GM12878 (cell line): Measurements from ENCODE around the gene CCL4L2. TPM values are rescaled to one million over a fixed set of nuclear protein-coding genes. Genes with fewer than 3 reads are reported as not detected.
"Not testable (repeated sequence)": the region's sequence is repeated elsewhere in the genome, so short reads cannot be mapped to it uniquely, and the experiment has no call there.

Experiments used
- ATAC-seq: fragments of 200-7000 bp; cut with Tn5 transposase; 3 replicates; pipeline ENCODE4 v1.9.1; 2020; ENCODE audit warnings: mild to moderate bottlenecking, moderate library complexity
- BruUV-seq: library from RNA; stranded (reverse); fragments of 400-500 nt; replicated peaks from 2 replicates; lab custom pipeline; 2021; lab: Mats Ljungman, UMichigan
- CTCF ChIA-PET: fragments of 300-600 bp; sonication (Branson Sonifier 250); formaldehyde crosslinking; extraction: SDS; loops from one replicate; lab custom pipeline; 2021; ENCODE audit warnings: inconsistent platforms; lab: Yijun Ruan, JAX
- POLR2A ChIA-PET: fragments of 350-600 bp; formaldehyde crosslinking; extraction: SDS; loops from one replicate; lab custom pipeline; 2021; ENCODE audit warnings: inconsistent platforms; lab: Charles Lee
- RAD21 ChIA-PET: fragments of 300-600 bp; sonication (Branson Sonifier 250); formaldehyde crosslinking; loops from one replicate; lab custom pipeline; 2023; ENCODE audit warnings: antibody characterized with exemption; ENCODE audit not compliant: unreplicated experiment; lab: Charles Lee
- SMC1A ChIA-PET: fragments of 300-600 bp; sonication (Branson Sonifier 250); formaldehyde crosslinking; loops from one replicate; lab custom pipeline; 2023; ENCODE audit not compliant: unreplicated experiment, uncharacterized antibody; lab: Charles Lee
- DNase-seq: peaks from one replicate; pipeline ENCODE4 v3.0.0-alpha.2; 2011; ENCODE audit warnings: low read depth, low spot score
- FAIRE-seq: peaks from 3 replicates; lab custom pipeline; 2011; peaks lifted over from hg19 to GRCh38; lab: Jason Lieb, UNC
- H2AFZ ChIP-seq: 2 replicates; pipeline ENCODE4 v1.6.0; 2011; ENCODE audit warnings: low read depth, low read length, control low read depth; ENCODE audit not compliant: control insufficient read depth
- H3K27ac ChIP-seq: 2 replicates; pipeline ENCODE4 v1.5.1; 2011; ENCODE audit warnings: control low read depth; ENCODE audit not compliant: control insufficient read depth, insufficient read depth
- H3K27me3 ChIP-seq, 2 experiments: replicated peaks in 1 of 2; 2 replicates each; pipeline versions ENCODE4 v1.6.0 to v1.6.1; 2011; ENCODE audit warnings: low read length in 1 of 2; ENCODE audit not compliant: control insufficient read depth in 2 of 2, insufficient read depth in 2 of 2
- H3K36me3 ChIP-seq, 2 experiments: 2 replicates each; pipeline ENCODE4 v1.5.1; 2011; ENCODE audit warnings: low read length in 1 of 2; ENCODE audit not compliant: control insufficient read depth in 2 of 2, insufficient read depth in 2 of 2
- H3K4me1 ChIP-seq: 2 replicates; pipeline ENCODE4 v1.6.1; 2011; ENCODE audit warnings: mild to moderate bottlenecking, low read length, moderate library complexity, mixed read lengths; ENCODE audit not compliant: control insufficient read depth, insufficient read depth
- H3K4me2 ChIP-seq: 2 replicates; pipeline ENCODE4 v1.6.0; 2011; ENCODE audit warnings: control low read depth; ENCODE audit not compliant: control insufficient read depth, insufficient read depth
- H3K4me3 ChIP-seq: fragments of 200-600 bp; sonication (generic); 2 replicates; pipeline ENCODE4 v1.5.1; 2016
- H3K79me2 ChIP-seq: 2 replicates; pipeline ENCODE4 v1.6.0; 2011; ENCODE audit warnings: low read length; ENCODE audit not compliant: control insufficient read depth, insufficient read depth
- H3K9ac ChIP-seq: 2 replicates; pipeline ENCODE4 v1.8.0; 2011; ENCODE audit warnings: low read length, control low read depth, mixed read lengths; ENCODE audit not compliant: control insufficient read depth, insufficient read depth
- H3K9me3 ChIP-seq: replicated peaks from 3 replicates; pipeline ENCODE4 v1.5.1; 2011; ENCODE audit warnings: mild to moderate bottlenecking, low read length; ENCODE audit not compliant: control insufficient read depth, insufficient read depth
- H4K20me1 ChIP-seq: 2 replicates; pipeline ENCODE4 v1.6.0; 2011; ENCODE audit not compliant: control insufficient read depth, insufficient read depth
- WGBS: methylation state at CpG from one replicate; pipeline ENCODE4 v1.1.6; 2016; ENCODE audit warnings: low lambda C conversion rate; ENCODE audit not compliant: insufficient replicate concordance, insufficient coverage; ENCODE audit errors: missing lambda C conversion rate; 5-methylcytosine and 5-hydroxymethylcytosine counted together
- in situ Hi-C: fragments of 300-500 bp; cut with MboI; formaldehyde crosslinking; loops from 9 replicates; pipeline ENCODE4 v1.14.3; 2018; ENCODE audit warnings: mixed read lengths
- intact Hi-C: fragments of 100-400 bp; cut with micrococcal nuclease; formaldehyde crosslinking; loops from one replicate; pipeline ENCODE4 v1.14.2; 2022; ENCODE audit not compliant: unreplicated experiment
- polyA plus RNA-seq, 11 experiments: library from polyadenylated mRNA; depleted of rRNA in 4 of 11; unstranded in 6 of 11; stranded (reverse) in 5 of 11; fragments of >200 nt; fragmentation: Nextera tagmentation in 4 of 11; fragmentation: Illumina TruSeq in 1 of 11; extraction: Ambion mirVana in 4 of 11; extraction: Trizol in 1 of 11; gene quantifications; 1 replicate in 1 of 11; 2 replicates in 10 of 11; pipeline versions ENCODE4 v1.2.1 to v1.2.3, GENCODE V29; 2011 to 2016; ENCODE audit warnings: inconsistent platforms in 2 of 11, missing spikeins in 2 of 11, low read depth in 1 of 11
- total RNA-seq, 4 experiments: library from RNA; depleted of rRNA in 3 of 4; stranded (reverse); fragments of >200 nt in 3 of 4; fragmentation: Illumina TruSeq in 1 of 4; extraction: Trizol in 1 of 4; gene quantifications; 2 replicates each; pipeline versions ENCODE4 v1.2.1 to v1.2.3, GENCODE V29; 2013 to 2021

The CCL4L2 gene
- total and polyA plus RNA-seq, 10 of the 15 experiments (the other 5 are each of a cell fraction or from before 2014, with no cell fraction given) = 2.3 to 275 (median 14.5) TPM

- H3K9ac ChIP-seq, SMC1A ChIA-PET, CTCF ChIA-PET, DNase-seq, H3K4me1 ChIP-seq, ATAC-seq, RAD21 ChIA-PET, H4K20me1 ChIP-seq, POLR2A ChIA-PET, H3K9me3 ChIP-seq, H3K4me3 ChIP-seq, H3K27ac ChIP-seq, H3K36me3 ChIP-seq, BruUV-seq, H3K79me2 ChIP-seq, H3K4me2 ChIP-seq, FAIRE-seq, in situ Hi-C loops, H2AFZ ChIP-seq, H3K27me3 ChIP-seq, intact Hi-C loops: not testable (repeated sequence)
- 32% methylated on average over 4 of the region's 8 CpGs for WGBS
Measured at GRCh38 chr17:36168836-36169235, 42.0 kb upstream of the CCL4L2 start.

- H3K4me2 ChIP-seq, intact Hi-C loops, CTCF ChIA-PET, BruUV-seq, in situ Hi-C loops, H3K36me3 ChIP-seq, ATAC-seq, RAD21 ChIA-PET, H3K9ac ChIP-seq, H3K9me3 ChIP-seq, H4K20me1 ChIP-seq, DNase-seq, H3K79me2 ChIP-seq, FAIRE-seq, H3K27ac ChIP-seq, SMC1A ChIA-PET, H3K4me3 ChIP-seq, H3K4me1 ChIP-seq, H3K27me3 ChIP-seq, POLR2A ChIA-PET, H2AFZ ChIP-seq: not testable (repeated sequence)
- 0% methylated on average over 1 of the region's 11 CpGs for WGBS
Measured at GRCh38 chr17:36176536-36176935, 34.3 kb upstream of the CCL4L2 start, which contains the start of gene TBC1D3B. TBC1D3B (minus strand) TSS chr17:36176636; CDS start chr17:36175050, 1,586 bp downstream.

GRCh38 chr17:36181446-36182175 lies 29.3 kb upstream of the CCL4L2 start:
- H3K9ac ChIP-seq, H3K4me3 ChIP-seq, CTCF ChIA-PET, H3K4me2 ChIP-seq, FAIRE-seq, in situ Hi-C loops, RAD21 ChIA-PET, H3K27ac ChIP-seq, ATAC-seq, H3K79me2 ChIP-seq, H3K36me3 ChIP-seq, DNase-seq, SMC1A ChIA-PET, H3K4me1 ChIP-seq, H4K20me1 ChIP-seq, H3K9me3 ChIP-seq, POLR2A ChIA-PET, H2AFZ ChIP-seq, BruUV-seq, intact Hi-C loops, H3K27me3 ChIP-seq: not testable (repeated sequence)
- WGBS = 89% methylated on average over 4 of the region's 6 CpGs
